Lower leg skin (tissue), 4 donors: ENCODE measurements around the gene RAD51B. TPM values are rescaled to one million over a fixed set of nuclear protein-coding genes. Genes with fewer than 3 reads are reported as not detected.
A peak's percentile ranks its signal among the peaks of the same experiment; 100 is the strongest.

ENCODE experiments used
- DNase-seq, 2 donors: peaks; one replicate each; pipeline ENCODE4 v3.0.0-alpha.2; 2019; ENCODE audit warnings: low spot score in 2 of 2
- H3K4me3 ChIP-seq: fragments of 200-600 bp; sonication (generic); 2 replicates; pipeline ENCODE4 v1.5.1; 2017; ENCODE audit warnings: mild to moderate bottlenecking, low read depth; ENCODE audit not compliant: poor library complexity, severe bottlenecking
- CTCF ChIP-seq, 3 donors: fragments of 450-650 bp; IDR thresholded peaks; one replicate each; pipeline ENCODE4 v1.5.1; 2016; ENCODE audit warnings: antibody characterized with exemption in 3 of 3, mild to moderate bottlenecking in 3 of 3, moderate library complexity in 2 of 3
- POLR2A ChIP-seq, 2 donors: fragments of 450-650 bp; IDR thresholded peaks; one replicate each; pipeline ENCODE4 v1.6.1; 2016 to 2017; ENCODE audit warnings: antibody characterized with exemption in 2 of 2, mild to moderate bottlenecking in 1 of 2, moderate library complexity in 1 of 2
- WGBS, 2 donors: methylation state at CpG; one replicate each; pipeline ENCODE4 v1.1.5; 2018; 5-methylcytosine and 5-hydroxymethylcytosine counted together
- intact Hi-C: fragments of 100-400 bp; cut with DNase I; formaldehyde crosslinking; loops from one replicate; pipeline ENCODE4 v1.15.0; 2023; ENCODE audit warnings: low total_unique reads
- total RNA-seq, 4 donors: library from RNA; depleted of rRNA; stranded (reverse); fragments of >200 nt; gene quantifications; one replicate each; pipeline ENCODE4 v1.1.0, GENCODE V29; 2016

RAD51B gene
- total RNA-seq, 4 donors from 2014 or later, result 6.1 to 27.2 (median 13.6) TPM

- H3K4me3 ChIP-seq, result peak overlapping the region; percentile 64
- DNase-seq, result no peak
- intact Hi-C loops, result no loop called here
- WGBS, 2 donors, result 19 to 25% methylated on average over 13 of the region's 13 CpGs
- no peak for TF ChIP-seq CTCF (IDR thresholded peaks at IDR 0.05)
- TF ChIP-seq POLR2A (IDR thresholded peaks at IDR 0.05), result no peak
These were observed 921 bp downstream of the RAD51B start for GRCh38 chr14:67820428-67820971.

GRCh38 chr14:67821121-67821520 lies 1.5 kb downstream of the RAD51B start:
- TF ChIP-seq CTCF (IDR thresholded peaks at IDR 0.05), result no peak
- no peak for DNase-seq
- intact Hi-C loops, result no loop called here
- H3K4me3 ChIP-seq, result no peak overlapping the region

GRCh38 chr14:67831113-67831512 lies 11.5 kb downstream of the RAD51B start:
- H3K4me3 ChIP-seq, result no peak overlapping the region
- WGBS, 2 donors, result 93 to 94% methylated on average over 8 of the region's 8 CpGs
- DNase-seq, result no peak
- intact Hi-C loops, result no loop called here
- TF ChIP-seq POLR2A (IDR thresholded peaks at IDR 0.05), result no peak
- TF ChIP-seq CTCF (IDR thresholded peaks at IDR 0.05), result no peak

GRCh38 chr14:67833403-67833802 lies 13.8 kb downstream of the RAD51B start:
- intact Hi-C loops, result no loop called here
- no peak overlapping the region for H3K4me3 ChIP-seq
- WGBS, 2 donors, result 94 to 97% methylated on average over 1 of the region's 1 CpG
- TF ChIP-seq POLR2A (IDR thresholded peaks at IDR 0.05), result no peak
- no peak for TF ChIP-seq CTCF (IDR thresholded peaks at IDR 0.05)
- no peak for DNase-seq

GRCh38 chr14:67835596-67835995 lies 16.0 kb downstream of the RAD51B start:
- TF ChIP-seq POLR2A (IDR thresholded peaks at IDR 0.05), result no peak
- no peak for TF ChIP-seq CTCF (IDR thresholded peaks at IDR 0.05)
- intact Hi-C loops, result no loop called here
- no peak overlapping the region for H3K4me3 ChIP-seq
- no peak for DNase-seq

GRCh38 chr14:67837011-67837624 lies 17.5 kb downstream of the RAD51B start:
- TF ChIP-seq POLR2A (IDR thresholded peaks at IDR 0.05) (no peak), CTCF (IDR thresholded peaks at IDR 0.05) (peak in 1 of 3 donors; percentile 31)
- DNase-seq, result no peak
- no peak overlapping the region for H3K4me3 ChIP-seq
- 17% methylated on average over 2 of the region's 2 CpGs for whole genome bisulfite sequencing, 2 donors
- intact Hi-C loops, result no loop called here
